Hepatocyte (in vitro differentiated cells): ENCODE measurements around the gene CELSR1.

Source experiments
- EZH2 ChIP-seq: fragments of 200-600 bp; sonication (generic); IDR thresholded peaks from 2 replicates; pipeline ENCODE4 v1.6.1; 2016; ENCODE audit warnings: antibody characterized with exemption, mild to moderate bottlenecking, borderline replicate concordance
- EZH2phosphoT487 ChIP-seq: fragments of 200-600 bp; sonication (generic); IDR thresholded peaks from one replicate; pipeline ENCODE4 v1.6.1; 2018; ENCODE audit warnings: antibody characterized with exemption, mild to moderate bottlenecking, low read depth, moderate library complexity; ENCODE audit not compliant: unreplicated experiment, severe bottlenecking
- TF ChIP-seq, protein P1 (sequence below): fragments of 200-600 bp; sonication (generic); IDR thresholded peaks from 2 replicates; pipeline ENCODE4 v1.5.1; 2016; ENCODE audit warnings: antibody characterized with exemption, mild to moderate bottlenecking; ENCODE audit not compliant: poor library complexity

GRCh38 chr22:46551996-46552395 is 14.6 kb upstream of the CELSR1 start:
- TF ChIP-seq, protein P1, sequence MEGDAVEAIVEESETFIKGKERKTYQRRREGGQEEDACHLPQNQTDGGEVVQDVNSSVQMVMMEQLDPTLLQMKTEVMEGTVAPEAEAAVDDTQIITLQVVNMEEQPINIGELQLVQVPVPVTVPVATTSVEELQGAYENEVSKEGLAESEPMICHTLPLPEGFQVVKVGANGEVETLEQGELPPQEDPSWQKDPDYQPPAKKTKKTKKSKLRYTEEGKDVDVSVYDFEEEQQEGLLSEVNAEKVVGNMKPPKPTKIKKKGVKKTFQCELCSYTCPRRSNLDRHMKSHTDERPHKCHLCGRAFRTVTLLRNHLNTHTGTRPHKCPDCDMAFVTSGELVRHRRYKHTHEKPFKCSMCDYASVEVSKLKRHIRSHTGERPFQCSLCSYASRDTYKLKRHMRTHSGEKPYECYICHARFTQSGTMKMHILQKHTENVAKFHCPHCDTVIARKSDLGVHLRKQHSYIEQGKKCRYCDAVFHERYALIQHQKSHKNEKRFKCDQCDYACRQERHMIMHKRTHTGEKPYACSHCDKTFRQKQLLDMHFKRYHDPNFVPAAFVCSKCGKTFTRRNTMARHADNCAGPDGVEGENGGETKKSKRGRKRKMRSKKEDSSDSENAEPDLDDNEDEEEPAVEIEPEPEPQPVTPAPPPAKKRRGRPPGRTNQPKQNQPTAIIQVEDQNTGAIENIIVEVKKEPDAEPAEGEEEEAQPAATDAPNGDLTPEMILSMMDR: no peak
- TF ChIP-seq EZH2: no peak
- TF ChIP-seq EZH2phosphoT487: no peak
